MM.1S (cell line): ENCODE results near the gene RPL9.

Experiments used
- DNase-seq: peaks from one replicate; pipeline ENCODE4 v3.0.0-alpha.2; 2015
- H2AFZ ChIP-seq: fragments of 300-600 bp; sonication (generic); 2 replicates; pipeline ENCODE4 v1.6.0; 2016; ENCODE audit warnings: antibody characterized with exemption, low read length
- H3F3A ChIP-seq: fragments of 300-600 bp; sonication (generic); 2 replicates; pipeline ENCODE4 v1.6.1; 2016; ENCODE audit warnings: mild to moderate bottlenecking, antibody characterized with exemption, low read length, moderate library complexity, mixed read lengths; ENCODE audit not compliant: insufficient read depth
- H3K27ac ChIP-seq: fragments of 300-600 bp; sonication (generic); 2 replicates; pipeline ENCODE4 v1.5.1; 2016; ENCODE audit warnings: mild to moderate bottlenecking, low read length
- H3K27me3 ChIP-seq: fragments of 300-600 bp; sonication (generic); replicated peaks from 2 replicates; pipeline ENCODE4 v1.6.0; 2016; ENCODE audit warnings: low read length; ENCODE audit not compliant: insufficient read depth
- H3K36me3 ChIP-seq: fragments of 300-600 bp; sonication (generic); replicated peaks from 2 replicates; pipeline ENCODE4 v1.6.1; 2016; ENCODE audit warnings: mild to moderate bottlenecking, low read length, mixed read lengths; ENCODE audit not compliant: insufficient read depth
- H3K4me1 ChIP-seq: fragments of 300-600 bp; sonication (generic); 2 replicates; pipeline ENCODE4 v1.6.1; 2016; ENCODE audit warnings: low read length, mixed read lengths
- H3K4me2 ChIP-seq: fragments of 300-600 bp; sonication (generic); 2 replicates; pipeline ENCODE4 v1.6.0; 2016; ENCODE audit warnings: low read depth, low read length
- H3K4me3 ChIP-seq: fragments of 300-600 bp; sonication (generic); 2 replicates; pipeline ENCODE4 v1.5.1; 2016; ENCODE audit warnings: low read length, mixed read lengths
- H3K79me2 ChIP-seq: fragments of 300-600 bp; sonication (generic); 2 replicates; pipeline ENCODE4 v1.6.1; 2016; ENCODE audit warnings: mixed run types, low read length, mixed read lengths
- H3K9ac ChIP-seq: fragments of 300-600 bp; sonication (generic); 2 replicates; pipeline ENCODE4 v1.6.1; 2016; ENCODE audit warnings: low read length, mixed read lengths
- H3K9me2 ChIP-seq: fragments of 300-600 bp; sonication (generic); replicated peaks from 2 replicates; pipeline ENCODE4 v1.6.1; 2016; ENCODE audit warnings: mild to moderate bottlenecking, low read length, mixed read lengths; ENCODE audit not compliant: insufficient read depth
- H3K9me3 ChIP-seq: fragments of 300-600 bp; sonication (generic); replicated peaks from 2 replicates; pipeline ENCODE4 v1.6.1; 2016; ENCODE audit warnings: mild to moderate bottlenecking, low read length, mixed read lengths; ENCODE audit not compliant: insufficient read depth
- H4K20me1 ChIP-seq: fragments of 300-600 bp; sonication (generic); 2 replicates; pipeline ENCODE4 v1.6.1; 2016; ENCODE audit warnings: mild to moderate bottlenecking, low read length, moderate library complexity, mixed read lengths; ENCODE audit not compliant: insufficient read depth
- EZH2 ChIP-seq: fragments of 300-600 bp; sonication (generic); optimal IDR thresholded peaks from 2 replicates; pipeline ENCODE3; 2017; ENCODE audit warnings: low read depth, mild to moderate bottlenecking, antibody characterized with exemption, low read length, mixed read lengths
- EZH2phosphoT487 ChIP-seq: fragments of 300-600 bp; sonication (generic); IDR thresholded peaks from 2 replicates; pipeline ENCODE4 v1.6.1; 2018; ENCODE audit warnings: antibody characterized with exemption, low read length
- TF ChIP-seq, protein P1 (sequence below): fragments of 300-600 bp; sonication (generic); IDR thresholded peaks from 2 replicates; pipeline ENCODE4 v1.5.1; 2016; ENCODE audit warnings: antibody characterized with exemption, low read length, mixed read lengths

The RPL9 gene

DNA sequence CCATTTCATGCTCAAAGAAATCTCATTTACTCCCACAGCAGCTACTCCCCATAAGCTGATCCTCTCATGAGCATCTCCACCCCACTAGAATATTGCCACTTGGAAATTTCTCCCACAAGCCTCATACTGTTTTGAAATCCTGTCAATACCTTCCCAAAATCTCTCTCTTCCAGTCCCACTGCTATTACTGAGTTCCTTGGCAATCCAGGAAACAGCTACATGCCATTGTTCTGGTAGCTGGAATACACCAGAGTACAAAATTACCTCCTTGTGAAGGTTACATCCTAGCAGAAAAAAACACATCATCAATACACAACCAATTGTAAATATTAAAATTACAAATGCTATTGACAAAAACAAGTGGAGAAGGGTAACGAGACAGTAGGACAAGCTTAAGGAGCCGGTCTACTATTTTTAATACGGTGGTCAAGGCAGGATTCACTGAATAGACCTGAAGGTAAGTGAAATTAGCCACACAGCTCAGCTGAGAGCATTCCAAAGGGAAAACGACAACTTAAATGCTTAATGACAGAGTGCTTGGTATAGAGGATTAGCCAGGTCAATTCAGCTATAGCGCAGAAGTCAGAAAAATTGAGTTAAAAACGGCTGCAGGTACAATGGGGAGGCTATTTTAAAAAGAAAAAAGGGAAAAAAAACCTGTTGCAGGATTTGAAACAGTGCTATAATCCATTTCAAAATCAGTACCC lies 6.4 kb downstream of the RPL9 start:
- Histone ChIP-seq H3K9ac (no peak overlapping the region), H3K9me2 (no peaks in the 10 kb centered on the region), H4K20me1 (peaks cover 16% of the 10 kb centered on the region), H3K27ac (no peak overlapping the region), H3K9me3 (no peaks in the 10 kb centered on the region), H3K36me3 (peaks cover 25% of the 10 kb centered on the region), H3K4me1 (peaks cover 7% of the 10 kb centered on the region; the same call in 1 of the 2 replicates), H3K27me3 (no peaks in the 10 kb centered on the region), H3K79me2 (peaks cover 21% of the 10 kb centered on the region), H3F3A (peaks cover 38% of the 10 kb centered on the region), H2AFZ (no peak overlapping the region), H3K4me2 (no peak overlapping the region), H3K4me3 (no peak overlapping the region)
- TF ChIP-seq, protein P1, sequence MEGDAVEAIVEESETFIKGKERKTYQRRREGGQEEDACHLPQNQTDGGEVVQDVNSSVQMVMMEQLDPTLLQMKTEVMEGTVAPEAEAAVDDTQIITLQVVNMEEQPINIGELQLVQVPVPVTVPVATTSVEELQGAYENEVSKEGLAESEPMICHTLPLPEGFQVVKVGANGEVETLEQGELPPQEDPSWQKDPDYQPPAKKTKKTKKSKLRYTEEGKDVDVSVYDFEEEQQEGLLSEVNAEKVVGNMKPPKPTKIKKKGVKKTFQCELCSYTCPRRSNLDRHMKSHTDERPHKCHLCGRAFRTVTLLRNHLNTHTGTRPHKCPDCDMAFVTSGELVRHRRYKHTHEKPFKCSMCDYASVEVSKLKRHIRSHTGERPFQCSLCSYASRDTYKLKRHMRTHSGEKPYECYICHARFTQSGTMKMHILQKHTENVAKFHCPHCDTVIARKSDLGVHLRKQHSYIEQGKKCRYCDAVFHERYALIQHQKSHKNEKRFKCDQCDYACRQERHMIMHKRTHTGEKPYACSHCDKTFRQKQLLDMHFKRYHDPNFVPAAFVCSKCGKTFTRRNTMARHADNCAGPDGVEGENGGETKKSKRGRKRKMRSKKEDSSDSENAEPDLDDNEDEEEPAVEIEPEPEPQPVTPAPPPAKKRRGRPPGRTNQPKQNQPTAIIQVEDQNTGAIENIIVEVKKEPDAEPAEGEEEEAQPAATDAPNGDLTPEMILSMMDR, result no peak
- TF ChIP-seq EZH2phosphoT487 (no peak), EZH2 (no peak)
- no peak for DNase-seq

DNA sequence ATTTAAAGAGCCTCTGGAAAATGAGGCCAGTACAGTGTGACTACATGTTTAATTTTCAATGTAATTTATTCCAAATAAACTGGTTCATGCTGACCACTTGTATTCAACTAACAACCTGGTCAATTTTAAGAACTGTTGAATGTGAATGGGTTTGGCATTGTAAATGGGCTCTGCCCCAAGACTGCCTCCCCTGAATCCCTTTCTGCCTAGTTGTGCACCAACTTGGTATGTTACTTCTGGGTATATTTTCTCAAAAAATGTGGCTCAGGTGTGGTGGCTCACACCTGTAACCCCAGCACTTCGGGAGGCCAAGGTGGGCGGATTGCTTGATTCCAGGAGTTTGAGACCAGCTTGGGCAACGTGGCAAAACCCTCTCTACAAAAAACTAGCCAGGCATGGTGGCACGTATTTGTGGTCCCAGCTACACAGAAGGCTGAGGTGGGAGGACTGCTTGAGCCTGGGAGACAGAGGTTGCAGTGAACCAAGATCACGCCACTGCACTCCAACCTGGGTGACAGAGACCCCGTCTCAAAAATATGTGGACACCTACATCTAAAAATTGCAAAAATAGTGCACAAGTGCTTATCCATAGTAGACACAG lies 7.2 kb downstream of the RPL9 start:
- Histone ChIP-seq H3K27me3 (no peaks in the 10 kb centered on the region), H3K4me1 (0 out of 2 replicates have a peak, but pooled peaks cover under 1% of the 10 kb centered on the region), H3K9me3 (no peaks in the 10 kb centered on the region), H2AFZ (no peak overlapping the region), H3K4me3 (no peak overlapping the region), H3K36me3 (peaks cover 19% of the 10 kb centered on the region), H3K27ac (no peak overlapping the region), H3F3A (peaks cover 38% of the 10 kb centered on the region), H4K20me1 (peaks cover 9% of the 10 kb centered on the region), H3K4me2 (no peak overlapping the region), H3K9ac (no peak overlapping the region), H3K79me2 (peaks cover 13% of the 10 kb centered on the region), H3K9me2 (no peaks in the 10 kb centered on the region)
- DNase-seq, result no peak
- no peak for TF ChIP-seq EZH2phosphoT487
- TF ChIP-seq EZH2, result no peak
- TF ChIP-seq, protein P1, result no peak

DNA sequence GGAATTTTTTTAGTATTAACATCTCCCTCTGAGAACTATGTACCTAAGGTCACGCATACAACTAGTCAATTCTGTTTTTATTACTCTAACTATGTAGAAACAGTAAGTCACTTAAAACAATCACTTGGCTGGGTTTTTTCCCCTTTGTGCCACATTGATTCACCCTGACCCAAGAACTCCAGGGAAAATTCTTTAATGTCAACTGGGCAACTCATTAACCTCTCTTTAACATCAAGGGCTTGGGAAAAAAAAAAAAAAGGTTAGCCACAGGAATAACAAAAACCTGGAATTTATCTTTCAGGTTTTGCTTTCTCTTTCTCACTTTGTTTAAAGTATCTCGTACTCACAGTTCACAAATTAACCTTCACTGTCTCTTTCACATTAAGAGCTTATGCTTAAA lies 8.1 kb downstream of the RPL9 start:
- H3K4me1 ChIP-seq, result no peaks in the 10 kb centered on the region
- H3K36me3 ChIP-seq, result peaks cover 14% of the 10 kb centered on the region
- DNase-seq, result no peak
- H3K9me2 ChIP-seq, result no peaks in the 10 kb centered on the region
- H3K4me2 ChIP-seq, result no peak overlapping the region
- H3K79me2 ChIP-seq, result peaks cover 4% of the 10 kb centered on the region
- H3K9ac ChIP-seq, result no peak overlapping the region
- H4K20me1 ChIP-seq, result peaks cover 3% of the 10 kb centered on the region; the same call in 1 of the 2 replicates
- H3F3A ChIP-seq, result peaks cover 34% of the 10 kb centered on the region
- no peak overlapping the region for H3K27ac ChIP-seq
- H3K27me3 ChIP-seq, result no peaks in the 10 kb centered on the region
- no peak overlapping the region for H2AFZ ChIP-seq
- H3K9me3 ChIP-seq, result no peaks in the 10 kb centered on the region
- TF ChIP-seq EZH2phosphoT487 (no peak), EZH2 (no peak)
- TF ChIP-seq, protein P1, result no peak
- no peak overlapping the region for H3K4me3 ChIP-seq
